Stimulated activated CD4-positive, alpha-beta T cell treated with anti-CD3 and anti-CD28 coated beads, Interleukin-12 subunit alpha, Interleukin-12 subunit beta, amount 100 ng/mL, for 24 hours (primary cell): ENCODE results near the gene BAZ2B.
"Not testable (repeated sequence)": the region's sequence is repeated elsewhere in the genome, so short reads cannot be mapped to it uniquely, and the experiment has no call there.

Experiments
- DNase-seq, 2 experiments: peaks; one replicate each; pipeline ENCODE4 v3.0.0-alpha.2; 2020; ENCODE audit warnings: low read depth in 2 of 2

Gene BAZ2B

GRCh38 chr2:159535261-159535660 lies 81.1 kb downstream of the BAZ2B start:
- not testable (repeated sequence) for DNase-seq

- DNase-seq: no peak
Observed at GRCh38 chr2:159531475-159531874, 84.9 kb downstream of the BAZ2B start.

GRCh38 chr2:159526433-159526832 lies 89.9 kb downstream of the BAZ2B start:
- DNase-seq: no peak

- DNase-seq: no peak
Observed at GRCh38 chr2:159525012-159525411, 91.3 kb downstream of the BAZ2B start.

GRCh38 chr2:159521272-159521671 lies 95.1 kb downstream of the BAZ2B start:
- no peak for DNase-seq

- DNase-seq: no peak
Observed at GRCh38 chr2:159518321-159519005, 97.9 kb downstream of the BAZ2B start.

- DNase-seq: no peak
Observed at GRCh38 chr2:159516241-159516758, 100.0 kb downstream of the BAZ2B start.

- no peak for DNase-seq
Observed at GRCh38 chr2:159515441-159515840, 100.9 kb downstream of the BAZ2B start.

GRCh38 chr2:159513745-159514144 lies 102.6 kb downstream of the BAZ2B start:
- DNase-seq: no peak

- no peak for DNase-seq
Observed at GRCh38 chr2:159508140-159508539, 108.2 kb downstream of the BAZ2B start.

GRCh38 chr2:159506764-159507440 lies 109.4 kb downstream of the BAZ2B start:
- DNase-seq: no peak

- DNase-seq: no peak
Observed at GRCh38 chr2:159506202-159506601, 110.1 kb downstream of the BAZ2B start.

- DNase-seq: no peak
Observed at GRCh38 chr2:159505196-159505595, 111.2 kb downstream of the BAZ2B start.

GRCh38 chr2:159501743-159502142 lies 114.6 kb downstream of the BAZ2B start:
- no peak for DNase-seq

GRCh38 chr2:159497847-159498246 lies 118.5 kb downstream of the BAZ2B start:
- no peak for DNase-seq

- DNase-seq: no peak
Observed at GRCh38 chr2:159497256-159497655, 119.1 kb downstream of the BAZ2B start.

- no peak for DNase-seq
Observed at GRCh38 chr2:159489476-159489875, 126.9 kb downstream of the BAZ2B start.

GRCh38 chr2:159484532-159484931 lies 131.8 kb downstream of the BAZ2B start:
- no peak for DNase-seq

- DNase-seq: no peak
Observed at GRCh38 chr2:159476329-159476728, 140.0 kb downstream of the BAZ2B start.

- DNase-seq: no peak
Observed at GRCh38 chr2:159475793-159476192, 140.6 kb downstream of the BAZ2B start.

GRCh38 chr2:159471340-159471739 lies 145.0 kb downstream of the BAZ2B start:
- no peak for DNase-seq

- no peak for DNase-seq
Observed at GRCh38 chr2:159468257-159468656, 148.1 kb downstream of the BAZ2B start.

GRCh38 chr2:159462961-159463360 lies 153.4 kb downstream of the BAZ2B start:
- DNase-seq: no peak
